WTC11 (cell line): Measurements from ENCODE around the gene ZCCHC14. TPM values are rescaled to one million over a fixed set of nuclear protein-coding genes. Genes with fewer than 3 reads are reported as not detected.

Source experiments
- ATAC-seq: fragments of 200-7000 bp; cut with Tn5 transposase; 2 replicates; pipeline ENCODE4 v1.10.0; 2021; ENCODE audit warnings: mild to moderate bottlenecking, moderate library complexity
- CTCF ChIA-PET: fragments of 300-600 bp; sonication (Branson Sonifier 250); formaldehyde crosslinking; loops from one replicate; lab custom pipeline; 2021; ENCODE audit warnings: antibody characterized with exemption; lab: Charles Lee
- POLR2A ChIA-PET: fragments of 350-600 bp; sonication (Branson Sonifier 250); formaldehyde crosslinking; loops from one replicate; lab custom pipeline; 2021; ENCODE audit warnings: antibody characterized with exemption; lab: Charles Lee
- DNase-seq: peaks from one replicate; pipeline ENCODE4 v3.0.0; 2021; ENCODE audit warnings: low spot score
- H3K27ac Mint-ChIP-seq: 2 replicates; pipeline ENCODE4 v1.8.0; 2021; ENCODE audit warnings: mixed read lengths
- H3K27me3 Mint-ChIP-seq: 2 replicates; pipeline ENCODE4 v1.8.0; 2021; ENCODE audit warnings: low read depth, mild to moderate bottlenecking, moderate library complexity, mixed read lengths
- H3K36me3 Mint-ChIP-seq: 2 replicates; pipeline ENCODE4 v1.8.0; 2021; ENCODE audit warnings: mixed read lengths
- H3K4me1 Mint-ChIP-seq: 2 replicates; pipeline ENCODE4 v1.8.0; 2022; ENCODE audit warnings: mixed read lengths
- H3K4me3 Mint-ChIP-seq: 2 replicates; pipeline ENCODE4 v1.8.0; 2021; ENCODE audit warnings: mild to moderate bottlenecking, moderate library complexity, mixed read lengths
- H3K9me3 Mint-ChIP-seq: 2 replicates; pipeline ENCODE4 v1.8.0; 2021; ENCODE audit warnings: mixed read lengths
- ATF1 ChIP-seq: sonication (generic); formaldehyde crosslinking; IDR thresholded peaks from 2 replicates; pipeline ENCODE4 v1.8.1; 2023; ENCODE audit warnings: mild to moderate bottlenecking, moderate library complexity, missing genetic modification reagents
- CREB1 ChIP-seq: sonication (generic); formaldehyde crosslinking; IDR thresholded peaks from 2 replicates; pipeline ENCODE4 v1.8.0; 2023; ENCODE audit warnings: mild to moderate bottlenecking, missing genetic modification reagents
- FOXJ3 ChIP-seq: sonication (generic); formaldehyde crosslinking; IDR thresholded peaks from 2 replicates; pipeline ENCODE4 v1.9.0; 2021; ENCODE audit warnings: missing genetic modification reagents, mild to moderate bottlenecking, borderline replicate concordance
- GTF2I ChIP-seq: fragments of 250-450 bp; sonication (Bioruptor Pico); conservative IDR thresholded peaks from 2 replicates; pipeline ENCODE4 v1.4.0; 2021; ENCODE audit warnings: mild to moderate bottlenecking
- IRF2 ChIP-seq: sonication (generic); formaldehyde crosslinking; IDR thresholded peaks from 2 replicates; pipeline ENCODE4 v1.8.0; 2022; ENCODE audit warnings: low read depth, missing genetic modification reagents, borderline replicate concordance
- JUN ChIP-seq: sonication (generic); formaldehyde crosslinking; IDR thresholded peaks from 2 replicates; pipeline ENCODE4 v1.8.0; 2023; ENCODE audit warnings: mild to moderate bottlenecking, missing genetic modification reagents
- NR2C2 ChIP-seq: sonication (generic); formaldehyde crosslinking; IDR thresholded peaks from 2 replicates; pipeline ENCODE4 v1.8.0; 2022; ENCODE audit warnings: mild to moderate bottlenecking, missing genetic modification reagents
- NR3C1 ChIP-seq: sonication (generic); formaldehyde crosslinking; conservative IDR thresholded peaks from 2 replicates; pipeline ENCODE4 v1.8.1; 2023; ENCODE audit warnings: low read depth, mild to moderate bottlenecking, missing genetic modification reagents
- OVOL2 ChIP-seq: fragments of 250-450 bp; sonication (Bioruptor Pico); IDR thresholded peaks from 2 replicates; pipeline ENCODE4 v1.9.0; 2021; ENCODE audit warnings: mild to moderate bottlenecking, borderline replicate concordance
- SMAD4 ChIP-seq: sonication (generic); formaldehyde crosslinking; IDR thresholded peaks from 2 replicates; pipeline ENCODE4 v1.8.0; 2022; ENCODE audit warnings: mild to moderate bottlenecking, missing genetic modification reagents
- TEAD1 ChIP-seq: sonication (generic); formaldehyde crosslinking; IDR thresholded peaks from 2 replicates; pipeline ENCODE4 v1.8.0; 2022; ENCODE audit warnings: mild to moderate bottlenecking, missing genetic modification reagents
- ZBTB43 ChIP-seq: sonication (generic); formaldehyde crosslinking; IDR thresholded peaks from 2 replicates; pipeline ENCODE4 v1.8.1; 2023; ENCODE audit warnings: mild to moderate bottlenecking, missing genetic modification reagents
- ZNF138 ChIP-seq: sonication (generic); formaldehyde crosslinking; conservative IDR thresholded peaks from 2 replicates; pipeline ENCODE4 v1.8.1; 2022; ENCODE audit warnings: mild to moderate bottlenecking, moderate library complexity, missing genetic modification reagents
- ZNF232 ChIP-seq: sonication (generic); formaldehyde crosslinking; IDR thresholded peaks from 2 replicates; pipeline ENCODE4 v1.8.0; 2022; ENCODE audit warnings: mild to moderate bottlenecking, missing genetic modification reagents
- ZNF263 ChIP-seq: sonication (generic); formaldehyde crosslinking; IDR thresholded peaks from 2 replicates; pipeline ENCODE4 v1.8.1; 2022; ENCODE audit warnings: low read depth, mild to moderate bottlenecking, moderate library complexity, missing genetic modification reagents
- ZNF416 ChIP-seq: fragments of 250-450 bp; sonication (Bioruptor Pico); IDR thresholded peaks from 2 replicates; pipeline ENCODE4 v1.9.0; 2021; ENCODE audit warnings: mild to moderate bottlenecking, inconsistent platforms
- ZNF423 ChIP-seq: fragments of 250-450 bp; sonication (Bioruptor Pico); IDR thresholded peaks from 2 replicates; pipeline ENCODE4 v2.1.2; 2022; ENCODE audit warnings: mild to moderate bottlenecking, moderate library complexity
- ZNF532 ChIP-seq: fragments of 250-450 bp; sonication (Bioruptor Pico); IDR thresholded peaks from 2 replicates; pipeline ENCODE4 v1.9.0; 2021; ENCODE audit warnings: mild to moderate bottlenecking, borderline replicate concordance
- total RNA-seq: library from RNA; stranded (reverse); gene quantifications from 3 replicates; pipeline ENCODE4 v1.2.3, GENCODE V29; 2021
- TF ChIP-seq, protein P1 (sequence below): fragments of 200-600 bp; IDR thresholded peaks from 2 replicates; pipeline ENCODE4 v1.8.0; 2022; ENCODE audit warnings: antibody characterized with exemption
- TF ChIP-seq, protein P2 (sequence below): fragments of 250-450 bp; sonication (Bioruptor Pico); IDR thresholded peaks from 2 replicates; pipeline ENCODE4 v1.9.0; 2021; ENCODE audit warnings: mild to moderate bottlenecking
- TF ChIP-seq, protein P3 (sequence below): sonication (generic); formaldehyde crosslinking; IDR thresholded peaks from 2 replicates; pipeline ENCODE4 v1.8.0; 2022; ENCODE audit warnings: missing genetic modification reagents
- TF ChIP-seq, protein P4 (sequence below): sonication (generic); formaldehyde crosslinking; IDR thresholded peaks from 2 replicates; pipeline ENCODE4 v1.8.1; 2023; ENCODE audit warnings: mild to moderate bottlenecking, missing genetic modification reagents, moderate library complexity

ZCCHC14 gene
- total RNA-seq, 1 experiment from 2014 or later = 33.8 TPM

DNA sequence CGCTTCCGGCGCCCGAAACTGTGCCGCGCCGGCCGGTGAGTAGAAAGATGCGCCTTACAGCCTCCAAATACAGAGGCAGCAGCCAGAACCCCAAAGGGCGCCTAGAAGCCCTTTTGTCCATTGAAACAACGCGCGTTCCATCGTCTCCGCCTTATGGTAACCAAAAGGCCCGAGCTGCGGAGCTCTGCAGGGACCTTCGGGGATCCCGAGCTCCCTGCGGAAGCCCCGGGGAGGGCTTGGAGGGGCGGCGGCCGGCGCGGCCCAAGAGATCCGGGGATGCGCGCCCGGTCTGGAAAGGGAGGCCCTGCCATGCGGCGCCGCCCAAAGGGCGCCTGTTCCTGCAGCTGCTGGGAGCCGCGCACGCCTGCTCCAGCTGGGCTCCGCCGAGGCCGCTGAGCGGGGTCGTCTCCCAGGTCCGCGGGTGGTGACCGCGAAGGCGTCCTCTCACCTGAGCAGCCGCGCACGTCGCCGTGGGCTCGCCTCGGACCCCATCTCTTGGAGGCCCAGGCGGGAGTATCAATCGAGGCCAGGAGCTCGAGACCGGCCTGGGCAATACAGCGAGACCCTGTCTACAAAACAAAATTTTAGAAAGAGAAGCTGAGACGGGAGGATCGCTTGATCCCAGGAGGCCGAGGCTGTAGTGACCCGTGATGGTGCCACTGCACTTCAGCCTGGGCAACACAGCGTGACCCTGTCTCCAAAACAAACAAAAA lies 108.5 kb downstream of the ZCCHC14 start:
- ChIA-PET POLR2A (interaction anchor here (0.9 to 2.3 kb wide), 5 partner anchors 9 to 86 kb away, joined by 3 to 9 read pairs (median 4); partner anchors contain the start of gene C16orf95), CTCF (interaction anchor here (1.0 to 2.1 kb wide), 8 partner anchors 9 to 106 kb away, joined by 3 to 19 read pairs (median 4); partner anchors contain the start of gene C16orf95)
- Mint-ChIP-seq H3K9me3 (peaks cover under 1% of the 10 kb centered on the region), H3K27ac (peak overlapping the region; percentile 94), H3K4me1 (peaks cover 39% of the 10 kb centered on the region), H3K4me3 (peak overlapping the region; percentile 80), H3K27me3 (no peaks in the 10 kb centered on the region), H3K36me3 (peaks cover 5% of the 10 kb centered on the region)
- peak; percentile 70 for DNase-seq
- peak; percentile 29 for ATAC-seq
- TF ChIP-seq ZNF138 (CRISPR knock-in tag) (no peak), ZNF263 (CRISPR knock-in tag) (no peak), ATF1 (CRISPR knock-in tag) (peak; percentile 35; the same call in 1 of the 2 replicates), ZNF532 (no peak), JUN (CRISPR knock-in tag) (no peak), NR3C1 (no peak), FOXJ3 (CRISPR knock-in tag) (no peak), ZNF423 (CRISPR knock-in tag) (no peak; the same call in 1 of the 2 replicates), OVOL2 (CRISPR knock-in tag) (no peak), TEAD1 (no peak; the same call in 1 of the 2 replicates), IRF2 (no peak), GTF2I (CRISPR knock-in tag) (peak; percentile 98), ZNF232 (CRISPR knock-in tag) (no peak), CREB1 (no peak), NR2C2 (no peak), ZNF416 (CRISPR knock-in tag) (no peak), SMAD4 (CRISPR knock-in tag) (no peak), ZBTB43 (no peak; the same call in 1 of the 2 replicates)
- TF ChIP-seq, protein P1, sequence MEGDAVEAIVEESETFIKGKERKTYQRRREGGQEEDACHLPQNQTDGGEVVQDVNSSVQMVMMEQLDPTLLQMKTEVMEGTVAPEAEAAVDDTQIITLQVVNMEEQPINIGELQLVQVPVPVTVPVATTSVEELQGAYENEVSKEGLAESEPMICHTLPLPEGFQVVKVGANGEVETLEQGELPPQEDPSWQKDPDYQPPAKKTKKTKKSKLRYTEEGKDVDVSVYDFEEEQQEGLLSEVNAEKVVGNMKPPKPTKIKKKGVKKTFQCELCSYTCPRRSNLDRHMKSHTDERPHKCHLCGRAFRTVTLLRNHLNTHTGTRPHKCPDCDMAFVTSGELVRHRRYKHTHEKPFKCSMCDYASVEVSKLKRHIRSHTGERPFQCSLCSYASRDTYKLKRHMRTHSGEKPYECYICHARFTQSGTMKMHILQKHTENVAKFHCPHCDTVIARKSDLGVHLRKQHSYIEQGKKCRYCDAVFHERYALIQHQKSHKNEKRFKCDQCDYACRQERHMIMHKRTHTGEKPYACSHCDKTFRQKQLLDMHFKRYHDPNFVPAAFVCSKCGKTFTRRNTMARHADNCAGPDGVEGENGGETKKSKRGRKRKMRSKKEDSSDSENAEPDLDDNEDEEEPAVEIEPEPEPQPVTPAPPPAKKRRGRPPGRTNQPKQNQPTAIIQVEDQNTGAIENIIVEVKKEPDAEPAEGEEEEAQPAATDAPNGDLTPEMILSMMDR = no peak
- TF ChIP-seq, protein P2, sequence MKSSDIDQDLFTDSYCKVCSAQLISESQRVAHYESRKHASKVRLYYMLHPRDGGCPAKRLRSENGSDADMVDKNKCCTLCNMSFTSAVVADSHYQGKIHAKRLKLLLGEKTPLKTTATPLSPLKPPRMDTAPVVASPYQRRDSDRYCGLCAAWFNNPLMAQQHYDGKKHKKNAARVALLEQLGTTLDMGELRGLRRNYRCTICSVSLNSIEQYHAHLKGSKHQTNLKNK (CRISPR knock-in tag) = no peak
- TF ChIP-seq, protein P3, sequence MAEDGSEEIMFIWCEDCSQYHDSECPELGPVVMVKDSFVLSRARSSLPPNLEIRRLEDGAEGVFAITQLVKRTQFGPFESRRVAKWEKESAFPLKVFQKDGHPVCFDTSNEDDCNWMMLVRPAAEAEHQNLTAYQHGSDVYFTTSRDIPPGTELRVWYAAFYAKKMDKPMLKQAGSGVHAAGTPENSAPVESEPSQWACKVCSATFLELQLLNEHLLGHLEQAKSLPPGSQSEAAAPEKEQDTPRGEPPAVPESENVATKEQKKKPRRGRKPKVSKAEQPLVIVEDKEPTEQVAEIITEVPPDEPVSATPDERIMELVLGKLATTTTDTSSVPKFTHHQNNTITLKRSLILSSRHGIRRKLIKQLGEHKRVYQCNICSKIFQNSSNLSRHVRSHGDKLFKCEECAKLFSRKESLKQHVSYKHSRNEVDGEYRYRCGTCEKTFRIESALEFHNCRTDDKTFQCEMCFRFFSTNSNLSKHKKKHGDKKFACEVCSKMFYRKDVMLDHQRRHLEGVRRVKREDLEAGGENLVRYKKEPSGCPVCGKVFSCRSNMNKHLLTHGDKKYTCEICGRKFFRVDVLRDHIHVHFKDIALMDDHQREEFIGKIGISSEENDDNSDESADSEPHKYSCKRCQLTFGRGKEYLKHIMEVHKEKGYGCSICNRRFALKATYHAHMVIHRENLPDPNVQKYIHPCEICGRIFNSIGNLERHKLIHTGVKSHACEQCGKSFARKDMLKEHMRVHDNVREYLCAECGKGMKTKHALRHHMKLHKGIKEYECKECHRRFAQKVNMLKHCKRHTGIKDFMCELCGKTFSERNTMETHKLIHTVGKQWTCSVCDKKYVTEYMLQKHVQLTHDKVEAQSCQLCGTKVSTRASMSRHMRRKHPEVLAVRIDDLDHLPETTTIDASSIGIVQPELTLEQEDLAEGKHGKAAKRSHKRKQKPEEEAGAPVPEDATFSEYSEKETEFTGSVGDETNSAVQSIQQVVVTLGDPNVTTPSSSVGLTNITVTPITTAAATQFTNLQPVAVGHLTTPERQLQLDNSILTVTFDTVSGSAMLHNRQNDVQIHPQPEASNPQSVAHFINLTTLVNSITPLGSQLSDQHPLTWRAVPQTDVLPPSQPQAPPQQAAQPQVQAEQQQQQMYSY (CRISPR knock-in tag) = 0 out of 2 replicates have a peak, but pooled peaks have one; percentile 18
- TF ChIP-seq, protein P4, sequence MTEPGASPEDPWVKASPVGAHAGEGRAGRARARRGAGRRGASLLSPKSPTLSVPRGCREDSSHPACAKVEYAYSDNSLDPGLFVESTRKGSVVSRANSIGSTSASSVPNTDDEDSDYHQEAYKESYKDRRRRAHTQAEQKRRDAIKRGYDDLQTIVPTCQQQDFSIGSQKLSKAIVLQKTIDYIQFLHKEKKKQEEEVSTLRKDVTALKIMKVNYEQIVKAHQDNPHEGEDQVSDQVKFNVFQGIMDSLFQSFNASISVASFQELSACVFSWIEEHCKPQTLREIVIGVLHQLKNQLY (CRISPR knock-in tag) = no peak
